K562 (cell line): ENCODE results near the gene SCAMP5. TPM values are rescaled to one million over a fixed set of nuclear protein-coding genes. Genes with fewer than 3 reads are reported as not detected.
A peak's percentile ranks its signal among the peaks of the same experiment; 100 is the strongest.

Experiments
- ARID4B ChIP-seq: sonication (generic); formaldehyde crosslinking; IDR thresholded peaks from 2 replicates; pipeline ENCODE4 v1.8.0; 2022; ENCODE audit warnings: mild to moderate bottlenecking, missing genetic modification reagents
- CBX8 ChIP-seq: fragments of 200-600 bp; sonication (generic); IDR thresholded peaks from 2 replicates; pipeline ENCODE4 v1.6.1; 2012; ENCODE audit warnings: borderline replicate concordance, mixed run types, low read depth, mild to moderate bottlenecking, moderate library complexity, mixed read lengths, low read length, control low read depth, inconsistent platforms; ENCODE audit not compliant: poor library complexity, severe bottlenecking; ENCODE audit errors: extremely low read depth
- CTBP1 ChIP-seq: fragments of 450-650 bp; IDR thresholded peaks from 2 replicates; pipeline ENCODE4 v1.6.1; 2016; ENCODE audit warnings: borderline replicate concordance
- ESRRA ChIP-seq: fragments of 450-650 bp; IDR thresholded peaks from 2 replicates; pipeline ENCODE4 v1.6.1; 2014; ENCODE audit warnings: low read depth, mild to moderate bottlenecking, moderate library complexity, borderline replicate concordance
- FOXJ2 ChIP-seq: fragments of 200-800 bp; sonication (Bioruptor generic); IDR thresholded peaks from 2 replicates; pipeline ENCODE4 v1.6.1; 2016; ENCODE audit warnings: missing genetic modification characterization, missing compliant biosample characterization
- NFRKB ChIP-seq: fragments of 450-650 bp; IDR thresholded peaks from 2 replicates; pipeline ENCODE4 v1.6.1; 2016; ENCODE audit warnings: low read depth
- PHF8 ChIP-seq: fragments of 200-600 bp; sonication (generic); IDR thresholded peaks from 2 replicates; pipeline ENCODE4 v1.6.1; 2012; ENCODE audit warnings: mixed run types, mild to moderate bottlenecking, inconsistent platforms, low read length, moderate library complexity, borderline replicate concordance
- POLR2AphosphoS5 ChIP-seq: IDR thresholded peaks from 2 replicates; pipeline ENCODE4 v1.6.1; 2011; ENCODE audit warnings: mild to moderate bottlenecking, low read depth, low read length, moderate library complexity; ENCODE audit not compliant: control insufficient read depth, insufficient read depth
- POU5F1 ChIP-seq: fragments of 150-350 bp; IDR thresholded peaks from 2 replicates; pipeline ENCODE4 v1.6.1; 2014; ENCODE audit warnings: borderline replicate concordance, low read length, low read depth, mild to moderate bottlenecking; ENCODE audit not compliant: partially characterized antibody
- RB1 ChIP-seq: fragments of 450-650 bp; IDR thresholded peaks from 2 replicates; pipeline ENCODE4 v1.6.1; 2017; ENCODE audit warnings: low read depth, mild to moderate bottlenecking
- RBM14 ChIP-seq: fragments of 200-400 bp; formaldehyde crosslinking; IDR thresholded peaks from 2 replicates; pipeline ENCODE4 v1.6.1; 2018; ENCODE audit warnings: low read depth, mild to moderate bottlenecking, low read length, moderate library complexity, borderline replicate concordance; ENCODE audit not compliant: insufficient read depth
- SP1 ChIP-seq: sonication (generic); formaldehyde crosslinking; IDR thresholded peaks from 2 replicates; pipeline ENCODE4 v1.8.1; 2022; ENCODE audit warnings: mild to moderate bottlenecking, missing genetic modification reagents
- ZBTB7A ChIP-seq: IDR thresholded peaks from 2 replicates; pipeline ENCODE4 v1.6.1; 2011; ENCODE audit warnings: low read depth, mild to moderate bottlenecking, low read length, moderate library complexity, borderline replicate concordance; ENCODE audit not compliant: control insufficient read depth
- ZKSCAN3 ChIP-seq: fragments of 250-450 bp; sonication (Bioruptor Pico); IDR thresholded peaks from 2 replicates; pipeline ENCODE4 v1.4.0; 2020
- ZNF140 ChIP-seq: fragments of 250-450 bp; sonication (Bioruptor Pico); IDR thresholded peaks from 2 replicates; pipeline ENCODE4 v1.8.0; 2021; ENCODE audit warnings: moderate library complexity, mild to moderate bottlenecking, inconsistent platforms
- ZNF146 ChIP-seq: IDR thresholded peaks from one replicate; pipeline ENCODE4 v1.6.1; 2018; ENCODE audit warnings: missing compliant biosample characterization; ENCODE audit not compliant: unreplicated experiment
- ZNF347 ChIP-seq: fragments of 450-650 bp; formaldehyde crosslinking; IDR thresholded peaks from 2 replicates; pipeline ENCODE4 v1.4.0; 2020; ENCODE audit warnings: low read depth, mild to moderate bottlenecking, moderate library complexity
- ZNF609 ChIP-seq: sonication (generic); formaldehyde crosslinking; IDR thresholded peaks from 2 replicates; pipeline ENCODE4 v1.8.1; 2023; ENCODE audit warnings: missing genetic modification reagents, mild to moderate bottlenecking, borderline replicate concordance
- polyA plus RNA-seq, 8 experiments: library from polyadenylated mRNA; depleted of rRNA in 4 of 8; stranded (reverse) in 5 of 8; unstranded in 3 of 8; fragments of >200 nt; fragmentation: Nextera tagmentation in 2 of 8; fragmentation: Illumina TruSeq in 1 of 8; extraction: Ambion mirVana in 2 of 8; extraction: Trizol in 1 of 8; gene quantifications; 2 replicates each; pipeline versions ENCODE4 v1.2.1 to v1.2.3, GENCODE V29; 2011 to 2014; ENCODE audit warnings: inconsistent platforms in 1 of 8, missing spikeins in 1 of 8
- total RNA-seq, 7 experiments: library from RNA; depleted of rRNA in 6 of 7; stranded (reverse); fragments of >200 nt in 6 of 7; fragmentation: Illumina TruSeq in 2 of 7; extraction: Trizol in 2 of 7; gene quantifications; 2 replicates each; pipeline versions ENCODE4 v1.2.1 to v1.2.3, GENCODE V29; 2011 to 2021; ENCODE audit warnings: low replicate concordance in 1 of 7

SCAMP5 gene
- total and polyA plus RNA-seq, 9 of the 15 experiments (the other 6 are each of a cell fraction or from before 2014, with no cell fraction given) = 0.09 to 0.29 (median 0.19) TPM; not detected in 5

- no peak for TF ChIP-seq ARID4B
- no peak for TF ChIP-seq NFRKB
- TF ChIP-seq POU5F1 = no peak
- peak; percentile 61; the same call in 1 of the 2 replicates for TF ChIP-seq ZBTB7A
- no peak for TF ChIP-seq PHF8
- no peak for TF ChIP-seq ZNF347 (CRISPR knock-in tag)
- no peak for TF ChIP-seq RBM14
- no peak for TF ChIP-seq ZNF609 (CRISPR knock-in tag)
- TF ChIP-seq CBX8 = no peak
- no peak for TF ChIP-seq CTBP1
- no peak for TF ChIP-seq ZNF140 (CRISPR knock-in tag)
- no peak for TF ChIP-seq ESRRA
- peak; percentile 20; the same call in 1 of the 2 replicates for TF ChIP-seq POLR2AphosphoS5
- TF ChIP-seq SP1 (CRISPR knock-in tag) = no peak
- no peak for TF ChIP-seq FOXJ2 (tag)
- no peak for TF ChIP-seq ZKSCAN3
- TF ChIP-seq RB1 = peak; percentile 37; the same call in 1 of the 2 replicates
- TF ChIP-seq ZNF146 (CRISPR knock-in tag) = no peak
Observed at GRCh38 chr15:75042730-75043508, 47.6 kb downstream of the SCAMP5 start (continued).
